Panc1 (cell line): Measurements from ENCODE around the gene SPARC. TPM values are rescaled to one million over a fixed set of nuclear protein-coding genes. Genes with fewer than 3 reads are reported as not detected.

Experiments
- ATAC-seq: fragments of 200-7000 bp; cut with Tn5 transposase; 2 replicates; pipeline ENCODE4 v1.9.1; 2020; ENCODE audit warnings: mild to moderate bottlenecking, moderate library complexity
- BruUV-seq: library from RNA; stranded (reverse); fragments of 400-500 nt; replicated peaks from 2 replicates; lab custom pipeline; 2021; lab: Mats Ljungman, UMichigan
- CTCF ChIA-PET: fragments of 300-600 bp; sonication (Branson Sonifier 250); formaldehyde crosslinking; loops from one replicate; lab custom pipeline; 2022; ENCODE audit warnings: antibody characterized with exemption; lab: Charles Lee
- POLR2A ChIA-PET: fragments of 300-600 bp; sonication (Branson Sonifier 250); formaldehyde crosslinking; loops from one replicate; lab custom pipeline; 2022; ENCODE audit warnings: antibody characterized with exemption; lab: Charles Lee
- DNase-seq: peaks from one replicate; pipeline ENCODE4 v3.0.0-alpha.2; 2010; ENCODE audit warnings: low read depth, low spot score
- H3K27ac ChIP-seq: 2 replicates; pipeline ENCODE4 v1.5.1; 2011; ENCODE audit warnings: mild to moderate bottlenecking, low read length, inconsistent platforms
- H3K27me3 ChIP-seq: fragments of 200-500 bp; sonication (Bioruptor generic); 2 replicates; pipeline ENCODE4 v1.6.0; 2014; ENCODE audit warnings: low read length, inconsistent platforms; ENCODE audit not compliant: control insufficient read depth, insufficient read depth
- H3K36me3 ChIP-seq: fragments of 200-500 bp; sonication (Bioruptor generic); 2 replicates; pipeline ENCODE4 v1.5.1; 2014; ENCODE audit warnings: inconsistent platforms, mild to moderate bottlenecking, low read length, moderate library complexity; ENCODE audit not compliant: control insufficient read depth, insufficient read depth
- H3K4me1 ChIP-seq: 2 replicates; pipeline ENCODE4 v1.5.1; 2011; ENCODE audit warnings: inconsistent platforms, mild to moderate bottlenecking, low read length, moderate library complexity; ENCODE audit not compliant: control insufficient read depth, insufficient read depth
- H3K4me3 ChIP-seq, 2 experiments: 2 replicates each; pipeline ENCODE4 v1.5.1; 2011 to 2012; ENCODE audit warnings: low read depth in 2 of 2, low read length in 2 of 2, mild to moderate bottlenecking in 2 of 2, inconsistent platforms in 1 of 2, moderate library complexity in 1 of 2
- H3K9me3 ChIP-seq: fragments of 200-500 bp; sonication (Bioruptor generic); 2 replicates; pipeline ENCODE4 v1.5.1; 2014; ENCODE audit warnings: low read depth, mild to moderate bottlenecking, inconsistent platforms, low read length, moderate library complexity; ENCODE audit not compliant: control insufficient read depth, insufficient read depth
- CTCF ChIP-seq: fragments of 450-650 bp; IDR thresholded peaks from 2 replicates; pipeline ENCODE4 v1.5.1; 2017; ENCODE audit warnings: mild to moderate bottlenecking
- POLR2AphosphoS5 ChIP-seq: IDR thresholded peaks from 2 replicates; pipeline ENCODE4 v1.6.1; 2012; ENCODE audit warnings: mild to moderate bottlenecking, low read depth, low read length, moderate library complexity
- REST ChIP-seq, 2 experiments: IDR thresholded peaks; 2 replicates each; pipeline ENCODE4 v1.6.1; 2011 to 2012; ENCODE audit warnings: low read depth in 2 of 2, control low read depth in 1 of 2, low read length in 1 of 2, mild to moderate bottlenecking in 1 of 2, moderate library complexity in 1 of 2; ENCODE audit not compliant: insufficient read depth in 1 of 2
- SIN3A ChIP-seq: IDR thresholded peaks from 2 replicates; pipeline ENCODE4 v1.6.1; 2012; ENCODE audit warnings: low read depth, mild to moderate bottlenecking, low read length, moderate library complexity, borderline replicate concordance; ENCODE audit not compliant: insufficient read depth
- TCF7L2 ChIP-seq: IDR thresholded peaks from 2 replicates; pipeline ENCODE4 v1.6.1; 2011; ENCODE audit warnings: mild to moderate bottlenecking, low read depth, low read length, inconsistent platforms
- in situ Hi-C: cut with HindIII; loops from 2 replicates; pipeline ENCODE4 v1.10.0; 2016; ENCODE audit warnings: low sequenced_read_pairs, low pct_unique_long_range_greater_than_20kb
- intact Hi-C: fragments of 100-400 bp; cut with micrococcal nuclease; formaldehyde crosslinking; loops from one replicate; pipeline ENCODE4 v1.10.0; 2022; ENCODE audit not compliant: unreplicated experiment
- total RNA-seq: library from RNA; stranded (reverse); gene quantifications from one replicate; pipeline ENCODE4 v1.2.1, GENCODE V29; 2021; ENCODE audit not compliant: unreplicated experiment

Gene SPARC
- total RNA-seq, 1 experiment from 2014 or later: 228 TPM

- TF ChIP-seq POLR2AphosphoS5: no peak
- no peak for TF ChIP-seq TCF7L2
- TF ChIP-seq SIN3A: no peak
- TF ChIP-seq CTCF: no peak
- no peak for TF ChIP-seq REST (IDR thresholded peaks at IDR 0.05; ENCODE audit: insufficient read depth in 1 of 2, low read depth in 2 of 2, low read length in 1 of 2)
- in situ Hi-C loops (no loop called here), intact Hi-C loops (no loop called here)
- Histone ChIP-seq H3K27me3 (no peaks in the 10 kb centered on the region; the same call in 1 of the 2 replicates), H3K4me1 (no peaks in the 10 kb centered on the region), H3K36me3 (no peaks in the 10 kb centered on the region), H3K27ac (no peak overlapping the region), H3K4me3 (no peak overlapping the region), H3K9me3 (no peaks in the 10 kb centered on the region)
- ATAC-seq (no peak), DNase-seq (no peak)
- BruUV-seq: no TSS peak
- POLR2A ChIA-PET: no interaction called here
- CTCF ChIA-PET: no interaction called here
Measured at GRCh38 chr5:151643388-151643787, 43.3 kb downstream of the SPARC start.

DNA sequence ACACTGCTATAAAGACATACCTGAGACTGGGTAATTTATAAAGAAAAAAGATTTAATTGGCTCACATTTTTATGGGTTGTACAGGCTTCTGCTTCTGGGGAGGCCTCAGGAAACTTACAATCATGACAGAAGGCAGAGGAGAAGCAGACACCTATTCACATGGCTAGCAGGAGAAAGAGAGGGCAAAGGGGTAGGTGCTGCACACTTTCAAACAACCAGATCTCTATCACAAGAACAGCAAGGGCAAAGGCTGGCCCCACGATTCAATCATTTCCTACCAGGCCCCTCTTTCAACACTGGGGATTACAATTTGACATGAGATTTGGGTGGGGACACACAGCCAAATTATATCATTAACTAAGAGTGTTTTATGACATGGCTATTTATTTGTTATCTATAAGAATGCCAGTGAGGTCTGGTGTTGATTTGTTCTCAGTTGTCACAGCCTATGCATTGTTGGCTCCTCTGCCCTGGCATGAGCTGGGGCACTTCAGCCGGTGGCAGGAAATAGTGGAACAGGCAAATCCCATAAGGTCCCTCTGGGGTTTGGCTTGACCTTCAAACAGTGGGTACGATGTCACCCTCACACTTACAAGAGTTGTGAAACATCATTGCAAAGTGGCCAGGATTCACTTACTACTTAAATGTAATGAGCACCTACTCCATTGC is 44.1 kb downstream of the SPARC start:
- no peak overlapping the region for H3K4me3 ChIP-seq
- DNase-seq: no peak
- H3K27me3 ChIP-seq: no peaks in the 10 kb centered on the region; the same call in 1 of the 2 replicates
- no peak for TF ChIP-seq REST (IDR thresholded peaks at IDR 0.05; ENCODE audit: insufficient read depth in 1 of 2, low read depth in 2 of 2, low read length in 1 of 2)
- no peak for TF ChIP-seq TCF7L2
- no peak for TF ChIP-seq SIN3A
- TF ChIP-seq CTCF: no peak
- TF ChIP-seq POLR2AphosphoS5: no peak
- no peaks in the 10 kb centered on the region for H3K36me3 ChIP-seq
- ChIA-PET POLR2A (no interaction called here), CTCF (no interaction called here)
- intact Hi-C loops: no loop called here
- no peaks in the 10 kb centered on the region for H3K4me1 ChIP-seq
- H3K9me3 ChIP-seq: no peaks in the 10 kb centered on the region
- no peak overlapping the region for H3K27ac ChIP-seq
- in situ Hi-C loops: no loop called here
- BruUV-seq: no TSS peak
- no peak for ATAC-seq
